GM19240 (cell line): ENCODE results near the gene NDUFA3.

Experiments
- DNase-seq: peaks from one replicate; pipeline ENCODE4 v3.0.0; 2011; ENCODE audit warnings: low spot score; ENCODE audit not compliant: insufficient read length

NDUFA3 gene

GRCh38 chr19:54137699-54138488, 35.2 kb downstream of the NDUFA3 start, which contains the start of gene CNOT3:
CNOT3 (plus strand) TSS chr19:54137762; CDS start chr19:54142979, 5,217 bp downstream.
- peak; percentile 34 for DNase-seq

- DNase-seq: no peak
These were observed 36.0 kb downstream of the NDUFA3 start for GRCh38 chr19:54138489-54139256.

GRCh38 chr19:54141356-54141755, 38.7 kb downstream of the NDUFA3 start:
- DNase-seq: no peak

- no peak for DNase-seq
These were observed 39.6 kb downstream of the NDUFA3 start for GRCh38 chr19:54142166-54142780.

- DNase-seq: no peak
These were observed 43.0 kb downstream of the NDUFA3 start for GRCh38 chr19:54145541-54146158.

- no peak for DNase-seq
These were observed 45.0 kb downstream of the NDUFA3 start for GRCh38 chr19:54147676-54148075.

- DNase-seq: no peak
These were observed 45.5 kb downstream of the NDUFA3 start for GRCh38 chr19:54148158-54148557.

- DNase-seq: no peak
These were observed 46.6 kb downstream of the NDUFA3 start for GRCh38 chr19:54149021-54149812.

- no peak for DNase-seq
These were observed 48.8 kb downstream of the NDUFA3 start for GRCh38 chr19:54151362-54152035.

- DNase-seq: no peak
These were observed 49.6 kb downstream of the NDUFA3 start for GRCh38 chr19:54152267-54152666.

GRCh38 chr19:54152878-54153524, 50.3 kb downstream of the NDUFA3 start:
- DNase-seq: no peak

GRCh38 chr19:54153731-54154326, 51.2 kb downstream of the NDUFA3 start:
- DNase-seq: no peak

- no peak for DNase-seq
These were observed 52.1 kb downstream of the NDUFA3 start for GRCh38 chr19:54154603-54155345.

- DNase-seq: no peak
These were observed 53.0 kb downstream of the NDUFA3 start for GRCh38 chr19:54155694-54156093.

- no peak for DNase-seq
These were observed 53.8 kb downstream of the NDUFA3 start for GRCh38 chr19:54156490-54156889.

GRCh38 chr19:54156953-54157352, 54.3 kb downstream of the NDUFA3 start:
- DNase-seq: no peak
